IMR-90 (cell line): Measurements from ENCODE around the gene COL7A1. TPM values are rescaled to one million over a fixed set of nuclear protein-coding genes. Genes with fewer than 3 reads are reported as not detected.

Source experiments
- ATAC-seq: fragments of 200-7000 bp; cut with Tn5 transposase; 2 replicates; pipeline ENCODE4 v1.9.1; 2020; ENCODE audit warnings: low read depth, mild to moderate bottlenecking, moderate library complexity
- BruUV-seq: library from RNA; stranded (reverse); fragments of 400-500 nt; replicated peaks from 2 replicates; lab custom pipeline; 2021; lab: Mats Ljungman, UMichigan
- CTCF ChIA-PET: fragments of 300-600 bp; formaldehyde crosslinking; extraction: SDS; loops from one replicate; lab custom pipeline; 2021; ENCODE audit warnings: antibody characterized with exemption; lab: Yijun Ruan, JAX
- POLR2A ChIA-PET: fragments of 300-600 bp; sonication (Branson Sonifier 250); formaldehyde crosslinking; loops from one replicate; lab custom pipeline; 2022; ENCODE audit warnings: antibody characterized with exemption; ENCODE audit not compliant: unreplicated experiment; lab: Charles Lee
- DNase-seq: peaks from one replicate; pipeline ENCODE4 v3.0.0; 2013
- H2AFZ ChIP-seq: replicated peaks from 2 replicates; pipeline ENCODE3; 2013; ENCODE audit warnings: low read length, mild to moderate bottlenecking; ENCODE audit not compliant: poor library complexity
- H2AK5ac ChIP-seq: 2 replicates; pipeline ENCODE4 v1.6.1; 2013; ENCODE audit warnings: low read depth, low read length, inconsistent platforms
- H2AK9ac ChIP-seq: replicated peaks from 2 replicates; pipeline ENCODE3; 2013; ENCODE audit warnings: mild to moderate bottlenecking, low read depth, low read length, moderate library complexity; ENCODE audit not compliant: poor library complexity
- H2BK120ac ChIP-seq: 2 replicates; pipeline ENCODE4 v1.6.1; 2013; ENCODE audit warnings: low read depth, low read length, inconsistent platforms
- H2BK15ac ChIP-seq: 3 replicates; pipeline ENCODE4 v1.6.1; 2013; ENCODE audit warnings: low read depth, low read length, inconsistent platforms
- H2BK20ac ChIP-seq: 2 replicates; pipeline ENCODE4 v1.6.1; 2013; ENCODE audit warnings: low read depth, mild to moderate bottlenecking, inconsistent platforms, low read length, moderate library complexity
- H2BK5ac ChIP-seq: 2 replicates; pipeline ENCODE4 v1.6.1; 2013; ENCODE audit warnings: mild to moderate bottlenecking, low read depth, low read length, inconsistent platforms; ENCODE audit not compliant: poor library complexity, severe bottlenecking
- H3K14ac ChIP-seq: replicated peaks from 2 replicates; pipeline ENCODE4 v1.6.1; 2013; ENCODE audit warnings: low read depth, low read length, inconsistent platforms
- H3K18ac ChIP-seq: 2 replicates; pipeline ENCODE4 v1.6.1; 2013; ENCODE audit warnings: low read depth, low read length, control low read depth
- H3K23ac ChIP-seq: 2 replicates; pipeline ENCODE4 v1.6.1; 2013; ENCODE audit warnings: low read depth, low read length, inconsistent platforms
- H3K27ac ChIP-seq: 2 replicates; pipeline ENCODE4 v1.5.1; 2013; ENCODE audit warnings: mild to moderate bottlenecking, control low read depth, low read length; ENCODE audit not compliant: insufficient read depth
- H3K27me3 ChIP-seq: 2 replicates; pipeline ENCODE4 v1.6.1; 2013; ENCODE audit warnings: low read length; ENCODE audit not compliant: control insufficient read depth, insufficient read depth
- H3K36me3 ChIP-seq: 2 replicates; pipeline ENCODE4 v1.6.1; 2013; ENCODE audit warnings: low read length, mixed read lengths; ENCODE audit not compliant: control insufficient read depth, insufficient read depth
- H3K4ac ChIP-seq: 2 replicates; pipeline ENCODE4 v1.6.1; 2013; ENCODE audit warnings: low read depth, low read length, inconsistent platforms
- H3K4me1 ChIP-seq: 2 replicates; pipeline ENCODE4 v1.6.1; 2013; ENCODE audit warnings: low read length, mixed read lengths; ENCODE audit not compliant: control insufficient read depth, insufficient read depth
- H3K4me2 ChIP-seq: 2 replicates; pipeline ENCODE4 v1.6.1; 2013; ENCODE audit warnings: low read depth, mild to moderate bottlenecking, control low read depth, low read length, moderate library complexity
- H3K4me3 ChIP-seq: 2 replicates; pipeline ENCODE4 v1.5.1; 2013; ENCODE audit warnings: low read depth, mild to moderate bottlenecking, control low read depth, low read length, moderate library complexity; ENCODE audit not compliant: insufficient read depth
- H3K56ac ChIP-seq: 2 replicates; pipeline ENCODE4 v1.6.1; 2013; ENCODE audit warnings: low read length, inconsistent platforms; ENCODE audit not compliant: insufficient read depth; ENCODE audit errors: extremely low read depth
- H3K79me1 ChIP-seq, 2 experiments: 2 replicates each; pipeline ENCODE4 v1.6.1; 2013; ENCODE audit warnings: low read length in 2 of 2, inconsistent platforms in 1 of 2, low read depth in 1 of 2
- H3K9ac ChIP-seq: 2 replicates; pipeline ENCODE4 v1.6.1; 2013; ENCODE audit warnings: low read depth, low read length, control low read depth
- H3K9me1 ChIP-seq: 2 replicates; pipeline ENCODE4 v1.6.1; 2013; ENCODE audit warnings: low read length, inconsistent platforms; ENCODE audit not compliant: insufficient read depth
- H3K9me3 ChIP-seq: 2 replicates; pipeline ENCODE4 v1.6.1; 2013; ENCODE audit warnings: low read length; ENCODE audit not compliant: control insufficient read depth, insufficient read depth
- H4K20me1 ChIP-seq: 2 replicates; pipeline ENCODE4 v1.6.1; 2013; ENCODE audit warnings: low read length, inconsistent platforms; ENCODE audit not compliant: insufficient read depth
- H4K5ac ChIP-seq: 2 replicates; pipeline ENCODE4 v1.6.1; 2013; ENCODE audit warnings: mild to moderate bottlenecking, low read depth, low read length, control low read depth
- H4K8ac ChIP-seq, 2 experiments: 2 replicates each; pipeline ENCODE4 v1.6.1; 2013; ENCODE audit warnings: low read depth in 2 of 2, low read length in 2 of 2, control low read depth in 1 of 2, inconsistent platforms in 1 of 2
- H4K91ac ChIP-seq: 2 replicates; pipeline ENCODE4 v1.6.1; 2013; ENCODE audit warnings: low read depth, low read length, inconsistent platforms; ENCODE audit not compliant: insufficient read depth
- MAZ ChIP-seq: IDR thresholded peaks from 2 replicates; pipeline ENCODE4 v1.6.1; 2012; ENCODE audit warnings: low read depth, mild to moderate bottlenecking, low read length, improper control_type of control experiment, moderate library complexity, borderline replicate concordance
- POLR2A ChIP-seq: IDR thresholded peaks from 2 replicates; pipeline ENCODE4 v1.6.1; 2012; ENCODE audit warnings: mild to moderate bottlenecking, low read depth, low read length
- RAD21 ChIP-seq: IDR thresholded peaks from 2 replicates; pipeline ENCODE4 v1.6.1; 2012; ENCODE audit warnings: low read length, improper control_type of control experiment
- SMC3 ChIP-seq: fragments of 150-350 bp; IDR thresholded peaks from 2 replicates; pipeline ENCODE4 v1.6.1; 2016; ENCODE audit warnings: low read depth, mild to moderate bottlenecking, antibody characterized with exemption, low read length, moderate library complexity
- WGBS, 2 experiments: methylation state at CpG; one replicate each; pipeline versions ENCODE4 v1.1.5 to v1.1.7; 2013; ENCODE audit warnings: missing lambda C conversion rate in 2 of 2; ENCODE audit not compliant: insufficient read length in 1 of 2; ENCODE audit errors: extremely low coverage in 2 of 2; 5-methylcytosine and 5-hydroxymethylcytosine counted together
- dilution Hi-C: fragments of 300-500 bp; cut with HindIII; formaldehyde crosslinking; loops from one replicate; pipeline ENCODE4 v1.14.3; 2018; ENCODE audit warnings: low sequenced_read_pairs; ENCODE audit not compliant: unreplicated experiment
- in situ Hi-C: fragments of 300-500 bp; cut with MboI; formaldehyde crosslinking; loops from 3 replicates; pipeline ENCODE4 v1.14.3; 2019; ENCODE audit warnings: low sequenced_read_pairs, inconsistent platforms, mixed read lengths
- intact Hi-C: fragments of 100-400 bp; cut with micrococcal nuclease; formaldehyde crosslinking; loops from 2 replicates; pipeline ENCODE4 v1.10.0; 2022
- polyA plus RNA-seq, 3 experiments: library from polyadenylated mRNA; depleted of rRNA; stranded (reverse); fragments of >200 nt; gene quantifications; 2 replicates each; pipeline ENCODE4 v1.2.3, GENCODE V29; 2012; ENCODE audit warnings: low replicate concordance in 1 of 3
- total RNA-seq: library from RNA; depleted of rRNA; stranded (reverse); fragments of >200 nt; gene quantifications from 2 replicates; pipeline ENCODE4 v1.2.3, GENCODE V29; 2012
- TF ChIP-seq, protein P1 (sequence below): conservative IDR thresholded peaks from 2 replicates; pipeline ENCODE4 v1.5.1; 2012; ENCODE audit warnings: mild to moderate bottlenecking, low read depth, low read length, improper control_type of control experiment
- TF ChIP-seq, protein P2 (sequence below): fragments of 150-350 bp; IDR thresholded peaks from 2 replicates; pipeline ENCODE4 v1.6.1; 2016; ENCODE audit warnings: low read depth, mild to moderate bottlenecking, low read length, moderate library complexity, borderline replicate concordance

COL7A1 gene
- total and polyA plus RNA-seq, 2 of the 4 experiments (the other 2 are of a cell fraction), result 4.1 to 20.3 TPM

DNA sequence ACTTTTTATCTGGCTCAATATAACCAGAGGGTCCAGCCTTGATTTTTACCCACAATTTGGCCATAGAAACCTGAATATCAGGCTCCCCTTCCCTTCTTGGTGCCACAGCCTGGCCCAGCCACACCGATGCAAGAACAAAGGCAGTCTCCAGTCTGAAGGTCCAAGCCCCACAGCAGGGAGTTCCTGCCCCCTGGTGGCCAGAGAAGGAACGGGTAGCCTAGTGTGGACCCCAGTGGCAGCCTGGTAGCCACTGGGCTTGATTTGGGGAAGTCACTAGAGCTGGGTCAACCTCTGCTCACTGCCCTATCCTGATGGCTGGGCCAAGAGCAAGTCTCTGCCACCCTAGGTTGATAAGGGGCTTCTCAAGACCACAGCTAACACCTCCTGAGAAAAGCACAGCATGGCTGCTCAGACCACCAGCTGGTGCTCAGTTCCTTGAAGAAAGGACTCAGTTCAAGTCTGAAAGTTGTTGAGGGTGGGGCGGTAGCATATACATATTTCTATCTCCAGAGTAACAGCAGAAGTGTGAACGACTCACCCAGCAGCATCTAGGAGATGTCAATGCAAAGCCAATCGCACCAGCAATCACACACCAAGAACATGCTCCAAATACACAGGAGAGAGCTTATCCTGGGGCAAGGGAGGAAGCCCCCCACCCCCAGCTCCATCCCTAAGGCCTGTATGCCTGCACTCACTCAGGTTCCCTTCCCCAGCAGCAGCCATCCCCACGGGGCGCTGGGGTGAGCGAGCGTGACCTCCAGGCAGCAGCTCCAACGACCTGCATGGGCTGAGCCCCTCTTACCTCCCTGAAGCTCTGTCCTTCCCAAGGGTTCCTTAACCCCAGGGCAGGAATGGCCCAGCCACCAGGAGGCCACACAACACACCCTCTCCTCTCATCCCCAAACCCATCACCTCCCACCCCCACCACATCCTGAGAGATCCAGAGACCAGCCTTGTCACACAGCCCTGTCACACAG, 46.1 kb downstream of the COL7A1 start:
- ATAC-seq, result peak; percentile 100
- Histone ChIP-seq H3K9ac (no peak overlapping the region), H3K36me3 (peaks cover 27% of the 10 kb centered on the region), H2BK5ac (no peak overlapping the region), H2BK20ac (0 out of 2 replicates have a peak overlapping the region, but pooled peaks have one; percentile 13), H3K9me3 (no peaks in the 10 kb centered on the region), H4K8ac (peak overlapping the region in 1 of 2 experiments; percentile 55; a peak in 2 of 4 replicates), H3K14ac (no peak overlapping the region), H2AFZ (peak overlapping the region; percentile 79), H3K27ac (no peak overlapping the region), H3K4me2 (no peak overlapping the region), H3K79me1 (peaks cover 7 to 15% of the 10 kb centered on the region in 2 experiments; a peak in 3 of 4 replicates), H3K4me1 (no peaks in the 10 kb centered on the region), H3K4ac (peak overlapping the region; percentile 37; the same call in 1 of the 2 replicates), H3K18ac (no peak overlapping the region), H2AK5ac (peak overlapping the region; percentile 15; the same call in 1 of the 2 replicates), H4K5ac (no peak overlapping the region; the same call in 1 of the 2 replicates), H3K56ac (no peak overlapping the region), H2BK15ac (no peak overlapping the region), H2AK9ac (peak overlapping the region; percentile 98), H2BK120ac (no peak overlapping the region), H4K91ac (no peak overlapping the region), H3K4me3 (no peak overlapping the region), H4K20me1 (0 out of 2 replicates have a peak, but pooled peaks cover 6% of the 10 kb centered on the region), H3K27me3 (no peaks in the 10 kb centered on the region), H3K23ac (no peak overlapping the region), H3K9me1 (no peaks in the 10 kb centered on the region)
- in situ Hi-C loops, result loop anchor here (10.0 kb wide), 1 partner anchor 274 kb away; no protein-coding TSS in a partner anchor
- peak; percentile 69 for DNase-seq
- intact Hi-C loops, result loop anchor here (1.0 to 5.0 kb wide), 4 partner anchors 76 to 357 kb away; no protein-coding TSS in a partner anchor
- TF ChIP-seq, protein P1, sequence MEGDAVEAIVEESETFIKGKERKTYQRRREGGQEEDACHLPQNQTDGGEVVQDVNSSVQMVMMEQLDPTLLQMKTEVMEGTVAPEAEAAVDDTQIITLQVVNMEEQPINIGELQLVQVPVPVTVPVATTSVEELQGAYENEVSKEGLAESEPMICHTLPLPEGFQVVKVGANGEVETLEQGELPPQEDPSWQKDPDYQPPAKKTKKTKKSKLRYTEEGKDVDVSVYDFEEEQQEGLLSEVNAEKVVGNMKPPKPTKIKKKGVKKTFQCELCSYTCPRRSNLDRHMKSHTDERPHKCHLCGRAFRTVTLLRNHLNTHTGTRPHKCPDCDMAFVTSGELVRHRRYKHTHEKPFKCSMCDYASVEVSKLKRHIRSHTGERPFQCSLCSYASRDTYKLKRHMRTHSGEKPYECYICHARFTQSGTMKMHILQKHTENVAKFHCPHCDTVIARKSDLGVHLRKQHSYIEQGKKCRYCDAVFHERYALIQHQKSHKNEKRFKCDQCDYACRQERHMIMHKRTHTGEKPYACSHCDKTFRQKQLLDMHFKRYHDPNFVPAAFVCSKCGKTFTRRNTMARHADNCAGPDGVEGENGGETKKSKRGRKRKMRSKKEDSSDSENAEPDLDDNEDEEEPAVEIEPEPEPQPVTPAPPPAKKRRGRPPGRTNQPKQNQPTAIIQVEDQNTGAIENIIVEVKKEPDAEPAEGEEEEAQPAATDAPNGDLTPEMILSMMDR, result peak; percentile 95
- no peak for TF ChIP-seq POLR2A
- TF ChIP-seq, protein P2, sequence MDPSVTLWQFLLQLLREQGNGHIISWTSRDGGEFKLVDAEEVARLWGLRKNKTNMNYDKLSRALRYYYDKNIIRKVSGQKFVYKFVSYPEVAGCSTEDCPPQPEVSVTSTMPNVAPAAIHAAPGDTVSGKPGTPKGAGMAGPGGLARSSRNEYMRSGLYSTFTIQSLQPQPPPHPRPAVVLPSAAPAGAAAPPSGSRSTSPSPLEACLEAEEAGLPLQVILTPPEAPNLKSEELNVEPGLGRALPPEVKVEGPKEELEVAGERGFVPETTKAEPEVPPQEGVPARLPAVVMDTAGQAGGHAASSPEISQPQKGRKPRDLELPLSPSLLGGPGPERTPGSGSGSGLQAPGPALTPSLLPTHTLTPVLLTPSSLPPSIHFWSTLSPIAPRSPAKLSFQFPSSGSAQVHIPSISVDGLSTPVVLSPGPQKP, result no peak
- TF ChIP-seq MAZ, result peak; percentile 47; the same call in 1 of the 2 replicates
- TF ChIP-seq RAD21, result peak; percentile 93
- TF ChIP-seq SMC3, result peak; percentile 92
- BruUV-seq, result no TSS peak
- CTCF ChIA-PET, result interaction anchor here (0.6 to 1.7 kb wide), 7 partner anchors 15 to 336 kb away, joined by 3 to 9 read pairs (median 3); no protein-coding TSS in a partner anchor
- dilution Hi-C loops, result no loop called here
- WGBS, 2 experiments, result 64% methylated on average over 2 of the region's 10 CpGs; no CpG with 5 or more reads in 1 of the 2 experiments
- POLR2A ChIA-PET, result no interaction called here
